GM12873 (cell line): Measurements from ENCODE around the gene TMC7.

Source experiments
- TF ChIP-seq, protein P1 (sequence below): IDR thresholded peaks from 2 replicates; pipeline ENCODE4 v1.5.1; 2012; ENCODE audit warnings: low read depth, mild to moderate bottlenecking, moderate library complexity, low read length, control low read depth; ENCODE audit not compliant: insufficient read depth; ENCODE audit errors: missing control alignments

The TMC7 gene

DNA sequence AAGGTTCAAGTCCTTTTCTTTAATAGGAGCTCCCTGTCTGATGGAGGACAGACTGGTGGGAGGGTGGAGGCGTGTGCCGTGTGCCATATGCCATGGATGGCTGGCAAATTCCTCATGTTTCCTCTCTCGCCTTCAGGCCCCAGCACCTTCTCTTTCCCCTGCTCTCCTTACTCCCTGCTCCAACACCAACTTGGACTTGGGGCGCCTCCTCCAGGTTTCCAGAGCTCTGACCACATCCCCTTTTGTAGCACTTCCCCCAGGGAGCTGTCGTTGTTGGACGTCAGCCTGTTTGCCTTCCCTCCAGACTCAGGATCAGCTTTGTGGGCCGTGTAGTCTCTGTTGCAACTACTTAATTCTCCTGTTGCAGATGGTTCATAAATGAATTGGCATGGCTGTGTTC is 30.7 kb downstream of the TMC7 start:
- TF ChIP-seq, protein P1, sequence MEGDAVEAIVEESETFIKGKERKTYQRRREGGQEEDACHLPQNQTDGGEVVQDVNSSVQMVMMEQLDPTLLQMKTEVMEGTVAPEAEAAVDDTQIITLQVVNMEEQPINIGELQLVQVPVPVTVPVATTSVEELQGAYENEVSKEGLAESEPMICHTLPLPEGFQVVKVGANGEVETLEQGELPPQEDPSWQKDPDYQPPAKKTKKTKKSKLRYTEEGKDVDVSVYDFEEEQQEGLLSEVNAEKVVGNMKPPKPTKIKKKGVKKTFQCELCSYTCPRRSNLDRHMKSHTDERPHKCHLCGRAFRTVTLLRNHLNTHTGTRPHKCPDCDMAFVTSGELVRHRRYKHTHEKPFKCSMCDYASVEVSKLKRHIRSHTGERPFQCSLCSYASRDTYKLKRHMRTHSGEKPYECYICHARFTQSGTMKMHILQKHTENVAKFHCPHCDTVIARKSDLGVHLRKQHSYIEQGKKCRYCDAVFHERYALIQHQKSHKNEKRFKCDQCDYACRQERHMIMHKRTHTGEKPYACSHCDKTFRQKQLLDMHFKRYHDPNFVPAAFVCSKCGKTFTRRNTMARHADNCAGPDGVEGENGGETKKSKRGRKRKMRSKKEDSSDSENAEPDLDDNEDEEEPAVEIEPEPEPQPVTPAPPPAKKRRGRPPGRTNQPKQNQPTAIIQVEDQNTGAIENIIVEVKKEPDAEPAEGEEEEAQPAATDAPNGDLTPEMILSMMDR = no peak

DNA sequence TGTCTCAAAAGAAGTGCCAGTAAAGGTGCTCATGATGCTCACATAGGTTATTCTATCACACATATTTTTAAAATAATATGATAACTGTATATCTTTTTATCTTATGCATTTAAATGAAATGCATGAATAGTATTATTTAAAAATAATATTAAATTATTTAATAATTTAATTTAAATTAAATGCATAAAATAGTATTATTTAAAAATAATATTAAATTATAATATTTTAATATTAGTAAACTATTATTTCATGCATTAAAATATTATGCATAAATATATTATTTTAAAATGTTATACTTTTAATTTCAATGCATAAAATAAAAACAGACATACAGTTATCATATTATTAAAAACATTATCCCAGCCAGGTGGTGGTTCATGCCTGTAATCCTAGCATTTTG is 33.4 kb downstream of the TMC7 start:
- TF ChIP-seq, protein P1 = no peak

DNA sequence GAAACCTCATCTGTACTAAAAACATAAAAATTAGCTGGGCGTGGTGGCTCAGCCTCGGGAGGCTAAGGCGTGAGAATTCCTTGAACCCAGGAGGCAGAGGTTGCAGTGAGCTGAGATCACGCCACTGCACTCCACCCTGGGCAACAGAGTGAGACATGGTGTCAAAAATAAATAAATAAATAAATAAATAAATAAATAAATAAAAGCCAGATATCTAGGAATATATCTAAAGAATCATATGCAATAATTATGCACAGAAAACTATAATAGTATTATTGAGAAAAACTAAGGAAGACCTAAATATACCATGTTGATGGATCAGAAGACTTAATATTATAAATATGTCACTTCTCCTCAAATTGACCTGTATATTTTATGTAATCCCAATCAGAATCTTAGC is 37.0 kb downstream of the TMC7 start:
- TF ChIP-seq, protein P1 = no peak

DNA sequence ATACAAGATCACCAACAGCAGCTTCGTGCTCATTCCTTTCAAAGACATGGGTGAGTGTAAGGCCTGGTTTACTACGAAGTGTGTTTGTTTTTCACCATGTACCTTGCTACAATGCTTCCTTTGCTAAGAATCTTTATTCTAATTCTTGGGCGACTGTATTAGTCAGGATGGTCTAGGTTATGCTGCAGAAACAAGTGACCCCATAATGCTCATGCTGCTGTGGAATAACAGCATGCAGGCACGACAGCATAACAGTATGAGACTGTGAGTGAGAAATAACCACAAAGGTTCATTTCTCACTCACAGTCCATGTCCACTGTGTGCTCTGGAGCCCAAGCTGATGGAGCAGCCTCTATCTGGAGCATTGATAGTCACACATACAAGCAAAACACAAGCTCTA is 38.0 kb downstream of the TMC7 start:
- TF ChIP-seq, protein P1 = no peak

DNA sequence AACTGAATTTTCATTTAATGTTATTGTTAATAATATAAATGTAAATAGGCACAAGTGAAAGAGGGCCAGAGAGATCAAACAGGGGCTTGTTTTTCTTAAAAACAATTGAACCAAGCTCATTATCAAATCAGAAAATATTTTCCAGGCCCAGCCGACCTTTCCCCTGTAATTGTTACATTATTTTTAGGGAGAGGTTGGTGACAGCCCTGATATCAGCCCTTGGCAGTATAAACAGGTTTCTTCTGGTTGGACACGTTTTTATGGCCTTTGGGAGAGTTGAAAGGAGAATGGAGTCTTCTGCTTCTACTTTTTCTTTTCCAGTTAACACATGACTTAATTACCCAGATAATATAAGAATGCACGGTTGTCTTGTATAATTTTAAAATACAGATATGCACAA is 43.7 kb downstream of the TMC7 start:
- TF ChIP-seq, protein P1 = no peak

DNA sequence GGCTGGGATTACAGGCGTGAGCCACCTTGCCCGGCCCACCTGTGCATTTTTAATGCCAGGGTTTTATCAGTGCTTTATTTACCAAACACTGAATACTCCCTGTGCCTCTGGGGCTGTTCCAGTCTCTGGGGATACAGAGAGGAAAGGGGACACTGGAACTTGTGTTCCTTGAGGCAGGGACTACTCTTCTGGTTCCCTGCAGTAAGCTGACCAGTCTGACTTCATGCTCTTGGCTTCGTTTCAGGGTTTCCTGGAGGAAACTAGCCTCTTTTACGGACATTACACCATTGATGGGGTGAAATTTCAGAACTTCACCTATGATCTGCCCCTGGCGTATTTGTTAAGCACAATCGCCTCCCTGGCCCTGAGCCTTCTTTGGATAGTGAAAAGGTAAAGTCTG is 46.2 kb downstream of the TMC7 start:
- TF ChIP-seq, protein P1 = no peak

DNA sequence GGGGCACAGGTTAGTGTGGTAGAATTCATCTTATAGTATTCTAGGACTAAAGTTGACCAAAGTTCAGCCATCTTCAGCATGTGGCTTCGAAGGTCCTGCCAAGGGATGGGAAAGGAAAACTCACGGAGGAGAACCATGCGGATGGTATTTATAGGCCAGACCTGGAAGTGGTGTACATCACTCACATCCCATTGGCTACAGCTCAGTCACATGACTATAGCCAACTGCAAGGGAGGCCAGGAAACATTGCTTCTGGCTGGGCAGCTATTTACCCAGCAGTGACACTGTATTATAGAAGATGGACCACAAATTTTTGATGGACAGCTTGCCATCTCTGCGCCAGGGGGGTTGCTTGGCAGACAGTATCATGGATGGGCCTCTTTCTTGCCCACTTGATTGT is 48.0 kb downstream of the TMC7 start:
- TF ChIP-seq, protein P1 = no peak
